HPDE6-E6E7 (cell line): Measurements from ENCODE around the gene STYXL1.

Experiments used
- DNase-seq: peaks from one replicate; pipeline ENCODE4 v3.0.0; 2011; ENCODE audit warnings: missing footprints; ENCODE audit errors: extremely low spot score

Gene STYXL1

GRCh38 chr7:75992083-75992755 lies 55.6 kb downstream of the STYXL1 start:
- no peak for DNase-seq

DNA sequence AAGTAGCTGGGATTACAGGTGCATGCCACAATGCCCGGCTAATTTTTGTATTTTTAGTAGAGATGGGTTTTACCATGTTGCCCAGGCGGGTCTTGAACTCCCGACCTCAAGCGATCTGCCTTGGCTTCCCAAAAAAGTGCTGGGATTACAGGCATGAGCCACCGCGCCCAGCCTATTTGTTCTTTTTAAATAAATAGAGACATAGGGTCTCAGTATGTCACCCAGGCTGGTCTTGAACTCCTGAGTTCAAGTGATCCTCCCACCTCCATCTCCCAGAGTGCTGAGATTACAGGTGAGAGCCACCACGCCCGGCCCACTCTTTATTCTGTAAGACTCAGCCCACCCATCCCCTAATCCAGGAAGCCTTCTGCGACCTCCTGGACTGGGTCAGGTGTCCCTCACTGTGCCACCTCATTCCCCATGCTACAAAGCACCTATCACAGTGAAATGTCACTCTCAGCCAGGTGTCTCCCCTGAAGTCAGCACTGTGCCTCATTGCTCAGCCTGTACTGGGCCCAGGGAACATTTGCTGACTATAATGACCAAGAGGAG lies 56.2 kb downstream of the STYXL1 start:
- DNase-seq, result no peak

- no peak for DNase-seq
Measured at GRCh38 chr7:75989500-75990388, 58.1 kb downstream of the STYXL1 start.

- DNase-seq, result no peak
Measured at GRCh38 chr7:75988568-75989499, 59.0 kb downstream of the STYXL1 start.

- no peak for DNase-seq
Measured at GRCh38 chr7:75987805-75988567, 59.8 kb downstream of the STYXL1 start.

- no peak for DNase-seq
Measured at GRCh38 chr7:75987026-75987804, 60.6 kb downstream of the STYXL1 start.

GRCh38 chr7:75986147-75986781 lies 61.5 kb downstream of the STYXL1 start:
- no peak for DNase-seq

- DNase-seq, result no peak
Measured at GRCh38 chr7:75985518-75986146, 62.2 kb downstream of the STYXL1 start.

GRCh38 chr7:75985009-75985517 lies 62.7 kb downstream of the STYXL1 start:
- DNase-seq, result no peak

GRCh38 chr7:75984130-75985008 lies 63.4 kb downstream of the STYXL1 start:
- DNase-seq, result no peak

DNA sequence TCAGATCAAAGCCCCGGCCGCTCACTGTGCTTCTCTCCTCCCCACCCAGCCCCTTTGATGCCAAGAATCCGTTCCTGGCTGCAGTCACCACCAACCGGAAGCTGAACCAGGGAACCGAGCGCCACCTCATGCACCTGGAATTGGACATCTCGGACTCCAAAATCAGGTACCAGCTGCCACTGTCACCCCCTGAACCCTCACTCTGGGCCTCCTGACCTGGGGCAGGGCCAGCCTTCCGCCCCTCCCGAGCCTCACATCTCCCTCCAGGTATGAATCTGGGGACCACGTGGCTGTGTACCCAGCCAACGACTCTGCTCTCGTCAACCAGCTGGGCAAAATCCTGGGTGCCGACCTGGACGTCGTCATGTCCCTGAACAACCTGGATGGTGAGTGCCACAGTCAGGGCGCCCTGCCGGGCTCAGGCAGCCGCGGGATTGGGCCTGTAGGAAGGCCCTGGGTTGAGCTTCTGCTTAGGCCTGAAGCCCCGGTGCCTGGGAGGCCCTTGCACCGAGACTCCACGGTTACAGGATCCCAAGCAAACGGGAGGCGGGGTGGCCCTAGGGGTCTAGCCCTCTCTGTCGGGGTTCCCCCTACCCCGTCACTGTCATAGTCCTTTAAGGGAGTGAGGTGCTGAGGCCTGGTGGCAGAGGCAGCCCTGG lies 64.2 kb downstream of the STYXL1 start:
- DNase-seq, result no peak

DNA sequence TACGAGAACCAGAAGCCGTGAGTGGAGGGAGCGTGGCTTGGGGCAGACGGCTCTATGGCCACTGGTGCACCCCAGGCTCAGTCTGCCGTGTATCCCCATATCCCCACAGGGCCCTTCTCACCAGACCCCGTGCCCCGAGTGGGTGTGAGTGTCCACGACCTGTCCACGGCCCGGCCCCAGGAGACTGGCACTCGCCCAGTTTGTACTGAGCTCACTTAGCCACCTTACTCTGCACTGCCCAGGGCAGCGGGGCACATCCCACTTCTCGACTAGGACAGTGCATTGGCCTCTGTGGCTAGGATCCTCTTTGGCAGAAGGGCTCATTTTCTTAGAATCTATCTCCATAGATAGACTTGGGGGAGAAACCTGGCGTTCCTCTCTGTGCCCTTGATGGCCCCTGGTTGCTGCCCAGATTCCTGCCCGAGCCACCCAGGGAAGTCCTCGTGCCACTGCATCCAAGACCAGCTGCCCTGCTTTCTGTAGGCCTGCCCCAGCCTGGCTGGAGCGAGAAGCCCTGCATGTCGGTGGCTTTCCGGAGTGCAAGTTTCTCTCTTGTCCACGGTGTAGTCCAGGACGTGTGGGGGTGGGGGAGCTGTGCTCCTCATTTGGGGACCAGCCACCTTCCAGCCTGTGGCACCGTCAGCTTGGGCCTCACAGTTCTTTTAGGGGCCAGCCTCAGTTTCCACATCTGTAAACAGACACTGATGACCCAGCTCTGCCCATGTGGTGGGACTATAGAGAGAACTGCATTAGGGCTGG lies 65.3 kb downstream of the STYXL1 start:
- DNase-seq, result no peak

- DNase-seq, result no peak
Measured at GRCh38 chr7:75981453-75982305, 66.1 kb downstream of the STYXL1 start.

DNA sequence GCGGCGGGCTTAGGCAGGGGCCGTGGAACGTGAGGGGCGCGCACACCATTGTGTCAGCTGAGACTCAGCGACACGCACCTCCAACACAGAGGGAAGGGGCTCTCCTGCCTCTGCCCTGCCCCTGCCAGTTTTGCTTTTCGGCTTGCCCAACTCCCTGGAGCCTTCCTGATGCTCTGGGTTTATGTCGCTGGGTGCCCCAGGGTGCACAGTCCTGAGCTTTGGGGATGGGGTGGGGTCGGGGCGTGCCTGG lies 66.7 kb downstream of the STYXL1 start:
- DNase-seq, result no peak

GRCh38 chr7:75980430-75981202 lies 67.2 kb downstream of the STYXL1 start:
- DNase-seq, result no peak
